ENCODE measurements around the gene FAXDC2. TPM values are rescaled to one million over a fixed set of nuclear protein-coding genes. Genes with fewer than 3 reads are reported as not detected.

Gene FAXDC2
- total RNA-seq, 2 experiments from 2014 or later, result 0.10 to 0.13 TPM

DNA sequence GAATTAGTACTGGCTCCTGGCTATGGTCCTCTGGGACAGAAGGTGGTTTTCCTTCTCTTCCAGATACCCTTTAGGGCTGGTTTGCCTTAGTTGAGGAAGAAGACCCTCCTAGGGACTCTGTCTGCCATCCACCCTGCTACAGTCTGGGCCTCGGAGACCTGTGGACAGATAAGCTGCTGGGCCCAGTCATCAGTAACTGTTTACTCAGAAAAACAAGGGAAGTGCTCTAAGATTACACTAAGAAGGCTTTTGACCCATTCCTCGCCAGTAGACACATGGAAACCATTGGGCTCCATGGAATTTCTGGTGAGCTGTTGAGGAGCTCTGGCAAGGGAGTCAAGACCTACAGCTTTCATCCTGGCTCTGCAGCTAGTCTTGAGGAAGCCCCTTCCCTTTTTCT is 64.0 kb downstream of the FAXDC2 start:
- CTCF ChIA-PET (ENCODE audit: unreplicated experiment), result no interaction called here
- H3K4me1 ChIP-seq (ENCODE audit: insufficient read depth, low read length, poor library complexity, severe bottlenecking), result peaks cover 2% of the 10 kb centered on the region
- H3K4me2 ChIP-seq (ENCODE audit: low read length), result no peak overlapping the region
- DNase-seq (ENCODE audit: low spot score), result no peak
- no TSS peak for BruUV-seq (replicated peaks)
- no peak overlapping the region for H3K4me3 ChIP-seq (ENCODE audit: low read depth, low read length, poor library complexity, severe bottlenecking)
- intact Hi-C loops (cut with micrococcal nuclease; ENCODE audit: unreplicated experiment), result no loop called here
- H3K27ac ChIP-seq (ENCODE audit: low read depth, low read length, poor library complexity, severe bottlenecking), result no peak overlapping the region
- peaks cover 92% of the 10 kb centered on the region for H3K79me2 ChIP-seq (ENCODE audit: insufficient read depth, low read depth, low read length)
- peaks cover 92% of the 10 kb centered on the region for H3K36me3 ChIP-seq (ENCODE audit: insufficient read depth, low read length)
- no peak overlapping the region for H2AFZ ChIP-seq (ENCODE audit: low read length)
- POLR2A ChIA-PET, result interaction anchor here (0.7 kb wide), 2 partner anchors 111 to 1205 kb away, joined by 3 read pairs; no protein-coding TSS in a partner anchor
- TF ChIP-seq, protein P1, sequence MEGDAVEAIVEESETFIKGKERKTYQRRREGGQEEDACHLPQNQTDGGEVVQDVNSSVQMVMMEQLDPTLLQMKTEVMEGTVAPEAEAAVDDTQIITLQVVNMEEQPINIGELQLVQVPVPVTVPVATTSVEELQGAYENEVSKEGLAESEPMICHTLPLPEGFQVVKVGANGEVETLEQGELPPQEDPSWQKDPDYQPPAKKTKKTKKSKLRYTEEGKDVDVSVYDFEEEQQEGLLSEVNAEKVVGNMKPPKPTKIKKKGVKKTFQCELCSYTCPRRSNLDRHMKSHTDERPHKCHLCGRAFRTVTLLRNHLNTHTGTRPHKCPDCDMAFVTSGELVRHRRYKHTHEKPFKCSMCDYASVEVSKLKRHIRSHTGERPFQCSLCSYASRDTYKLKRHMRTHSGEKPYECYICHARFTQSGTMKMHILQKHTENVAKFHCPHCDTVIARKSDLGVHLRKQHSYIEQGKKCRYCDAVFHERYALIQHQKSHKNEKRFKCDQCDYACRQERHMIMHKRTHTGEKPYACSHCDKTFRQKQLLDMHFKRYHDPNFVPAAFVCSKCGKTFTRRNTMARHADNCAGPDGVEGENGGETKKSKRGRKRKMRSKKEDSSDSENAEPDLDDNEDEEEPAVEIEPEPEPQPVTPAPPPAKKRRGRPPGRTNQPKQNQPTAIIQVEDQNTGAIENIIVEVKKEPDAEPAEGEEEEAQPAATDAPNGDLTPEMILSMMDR (conservative IDR thresholded peaks at IDR 0.05; ENCODE audit: low read length), result no peak
- no peak for TF ChIP-seq EZH2phosphoT487 (IDR thresholded peaks at IDR 0.05; ENCODE audit: borderline replicate concordance, low read depth, low read length)
- H3K9me2 ChIP-seq (ENCODE audit: insufficient read depth, low read length), result no peaks in the 10 kb centered on the region
- H3K9me3 ChIP-seq (ENCODE audit: low read length), result no peaks in the 10 kb centered on the region
- H4K20me1 ChIP-seq (ENCODE audit: insufficient read depth, low read length), result peaks cover 45% of the 10 kb centered on the region

DNA sequence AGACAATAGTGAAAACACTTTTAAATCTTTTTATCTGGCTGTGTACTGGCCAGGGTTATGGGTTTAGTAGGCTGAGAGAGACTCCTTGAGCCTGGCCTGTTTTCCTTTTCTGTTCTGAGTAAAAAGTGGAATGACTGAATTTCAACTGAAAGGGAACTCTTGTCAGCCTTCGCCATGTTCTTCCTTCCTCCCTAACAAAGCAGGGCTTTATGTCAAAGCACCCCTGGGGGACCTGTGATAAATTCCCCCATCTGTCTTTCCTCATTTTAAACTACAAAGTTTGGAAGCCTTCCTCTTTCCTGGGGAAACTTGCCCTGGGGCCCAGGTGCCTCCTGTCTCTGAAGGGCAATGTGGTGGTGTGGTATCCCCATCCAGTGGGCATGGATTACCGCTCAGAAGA is 65.5 kb downstream of the FAXDC2 start:
- no peaks in the 10 kb centered on the region for H3K9me2 ChIP-seq (ENCODE audit: insufficient read depth, low read length)
- peaks cover 45% of the 10 kb centered on the region for H4K20me1 ChIP-seq (ENCODE audit: insufficient read depth, low read length)
- no peak overlapping the region for H3K4me2 ChIP-seq (ENCODE audit: low read length)
- TF ChIP-seq EZH2phosphoT487 (IDR thresholded peaks at IDR 0.05; ENCODE audit: borderline replicate concordance, low read depth, low read length), result no peak
- TF ChIP-seq, protein P1 (conservative IDR thresholded peaks at IDR 0.05; ENCODE audit: low read length), result no peak
- no peak for DNase-seq (ENCODE audit: low spot score)
- H2AFZ ChIP-seq (ENCODE audit: low read length), result no peak overlapping the region
- peaks cover 99% of the 10 kb centered on the region for H3K79me2 ChIP-seq (ENCODE audit: insufficient read depth, low read depth, low read length)
- POLR2A ChIA-PET, result interaction anchor here (0.5 kb wide), 1 partner anchor 51 kb away, joined by 3 read pairs; no protein-coding TSS in a partner anchor
- CTCF ChIA-PET (ENCODE audit: unreplicated experiment), result no interaction called here
- peaks cover 3% of the 10 kb centered on the region for H3K4me1 ChIP-seq (ENCODE audit: insufficient read depth, low read length, poor library complexity, severe bottlenecking)
- no peak overlapping the region for H3K4me3 ChIP-seq (ENCODE audit: low read depth, low read length, poor library complexity, severe bottlenecking)
- H3K36me3 ChIP-seq (ENCODE audit: insufficient read depth, low read length), result peaks cover 90% of the 10 kb centered on the region
- no peak overlapping the region for H3K27ac ChIP-seq (ENCODE audit: low read depth, low read length, poor library complexity, severe bottlenecking)
- intact Hi-C loops (cut with micrococcal nuclease; ENCODE audit: unreplicated experiment), result no loop called here
- H3K9me3 ChIP-seq (ENCODE audit: low read length), result no peaks in the 10 kb centered on the region
- no TSS peak for BruUV-seq (replicated peaks)

DNA sequence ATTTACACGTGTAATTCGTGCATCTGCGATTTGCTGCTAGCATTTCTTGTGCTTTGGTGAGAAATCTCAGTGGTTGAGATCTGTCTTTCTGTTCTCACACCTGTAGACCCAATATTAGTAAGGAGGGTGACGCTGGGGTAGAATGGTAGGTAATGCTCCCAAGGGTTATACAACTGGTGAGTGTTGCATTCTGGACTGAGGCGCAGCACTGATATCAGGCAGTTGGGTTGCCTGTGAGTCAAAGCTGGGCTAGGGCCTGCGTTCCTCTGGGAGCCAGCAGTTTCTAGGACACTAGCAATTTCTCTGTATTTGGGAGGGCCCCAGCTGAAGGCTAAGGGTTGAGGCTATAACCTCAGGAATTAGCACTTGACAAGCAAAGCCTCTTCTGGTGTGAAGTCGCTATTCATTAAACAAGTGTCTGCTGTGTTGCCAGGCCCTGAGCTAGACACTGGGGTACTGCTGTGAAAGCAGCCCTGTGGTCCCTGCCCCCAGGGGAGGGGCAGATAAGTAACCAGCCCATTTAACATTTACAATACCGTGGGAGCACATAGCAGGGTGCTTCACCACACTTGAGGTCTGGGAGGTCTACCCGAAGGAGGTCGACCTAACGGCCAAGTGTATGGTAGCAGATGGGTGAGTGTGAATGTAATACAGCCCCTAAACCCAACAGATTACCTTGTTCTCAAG is 66.5 kb downstream of the FAXDC2 start:
- DNase-seq (ENCODE audit: low spot score), result no peak
- Histone ChIP-seq H3K9me3 (ENCODE audit: low read length) (no peaks in the 10 kb centered on the region), H2AFZ (ENCODE audit: low read length) (no peak overlapping the region), H3K36me3 (ENCODE audit: insufficient read depth, low read length) (peaks cover 89% of the 10 kb centered on the region), H4K20me1 (ENCODE audit: insufficient read depth, low read length) (peaks cover 48% of the 10 kb centered on the region), H3K79me2 (ENCODE audit: insufficient read depth, low read depth, low read length) (peaks cover 100% of the 10 kb centered on the region), H3K9me2 (ENCODE audit: insufficient read depth, low read length) (no peaks in the 10 kb centered on the region), H3K4me2 (ENCODE audit: low read length) (no peak overlapping the region), H3K4me3 (ENCODE audit: low read depth, low read length, poor library complexity, severe bottlenecking) (no peak overlapping the region), H3K27ac (ENCODE audit: low read depth, low read length, poor library complexity, severe bottlenecking) (no peak overlapping the region), H3K4me1 (ENCODE audit: insufficient read depth, low read length, poor library complexity, severe bottlenecking) (peaks cover 5% of the 10 kb centered on the region)
- intact Hi-C loops (cut with micrococcal nuclease; ENCODE audit: unreplicated experiment), result no loop called here
- TF ChIP-seq, protein P1 (conservative IDR thresholded peaks at IDR 0.05; ENCODE audit: low read length), result no peak
- no peak for TF ChIP-seq EZH2phosphoT487 (IDR thresholded peaks at IDR 0.05; ENCODE audit: borderline replicate concordance, low read depth, low read length)
- no TSS peak for BruUV-seq (replicated peaks)
- CTCF ChIA-PET (ENCODE audit: unreplicated experiment), result no interaction called here
- POLR2A ChIA-PET, result interaction anchor here (0.6 kb wide), 1 partner anchor 25 kb away, joined by 8 read pairs; no protein-coding TSS in a partner anchor

Measured in OCI-LY7 (cell line).